Measurements from ENCODE around the gene STARD6.
A peak's percentile ranks its signal among the peaks of the same experiment; 100 is the strongest.

The STARD6 gene

GRCh38 chr18:54357660-54358494, at the start of gene STARD6, which contains the start of gene C18orf54:
TSS of gene STARD6 (minus strand) at chr18:54357858. CDS start at chr18:54354573, 3,285 bp downstream.
TSS of gene C18orf54 (plus strand) at chr18:54357906. CDS start at chr18:54360573, 2,667 bp downstream.
- TF ChIP-seq CTCF (IDR thresholded peaks at IDR 0.05; ENCODE audit: low read depth, low read length, missing control alignments) = peak; percentile 47
- peak; percentile 56 for DNase-seq (ENCODE audit: extremely low read depth, low read depth)
- peak within 1 kb of the TSS; percentile 75 for H3K4me3 ChIP-seq (replicated peaks; ENCODE audit: low read depth, low read length)

- H3K4me3 ChIP-seq (replicated peaks; ENCODE audit: low read depth, low read length) = no peak overlapping the region
- TF ChIP-seq CTCF (IDR thresholded peaks at IDR 0.05; ENCODE audit: low read depth, low read length, missing control alignments) = no peak
- DNase-seq (ENCODE audit: extremely low read depth, low read depth) = no peak
These were observed 47.6 kb upstream of the STARD6 start for GRCh38 chr18:54405290-54405689.

- no peak overlapping the region for H3K4me3 ChIP-seq (replicated peaks; ENCODE audit: low read depth, low read length)
- no peak for TF ChIP-seq CTCF (IDR thresholded peaks at IDR 0.05; ENCODE audit: low read depth, low read length, missing control alignments)
These were observed 39.1 kb upstream of the STARD6 start for GRCh38 chr18:54396760-54397159.

GRCh38 chr18:54393648-54394294, 36.1 kb upstream of the STARD6 start:
- no peak for TF ChIP-seq CTCF (IDR thresholded peaks at IDR 0.05; ENCODE audit: low read depth, low read length, missing control alignments)
- no peak overlapping the region for H3K4me3 ChIP-seq (replicated peaks; ENCODE audit: low read depth, low read length)
- DNase-seq (ENCODE audit: extremely low read depth, low read depth) = no peak

More at GRCh38 chr18:54396760-54397159, 39.1 kb upstream of the STARD6 start:
- DNase-seq (ENCODE audit: extremely low read depth, low read depth) = no peak

- H3K4me3 ChIP-seq (replicated peaks; ENCODE audit: low read depth, low read length) = no peak overlapping the region
- peak; percentile 50 for TF ChIP-seq CTCF (IDR thresholded peaks at IDR 0.05; ENCODE audit: low read depth, low read length, missing control alignments)
- DNase-seq (ENCODE audit: extremely low read depth, low read depth) = peak; percentile 61
These were observed 34.9 kb upstream of the STARD6 start for GRCh38 chr18:54392543-54393023.

- no peak for DNase-seq (ENCODE audit: extremely low read depth, low read depth)
- no peak overlapping the region for H3K4me3 ChIP-seq (replicated peaks; ENCODE audit: low read depth, low read length)
- no peak for TF ChIP-seq CTCF (IDR thresholded peaks at IDR 0.05; ENCODE audit: low read depth, low read length, missing control alignments)
These were observed 33.2 kb upstream of the STARD6 start for GRCh38 chr18:54390838-54391237.
